ENCODE measurements around the gene HBZ.
"Not testable (repeated sequence)": the region's sequence is repeated elsewhere in the genome, so short reads cannot be mapped to it uniquely, and the experiment has no call there.

- TF ChIP-seq CTCF, POLR2A (IDR thresholded peaks at IDR 0.05): not testable (repeated sequence)
These were observed 11.8 kb downstream of the HBZ start for GRCh38 chr16:164134-164823.
